Mesothelial cell of epicardium (in vitro differentiated cells): ENCODE measurements around the gene SH3D19. TPM values are rescaled to one million over a fixed set of nuclear protein-coding genes. Genes with fewer than 3 reads are reported as not detected.

Experiments used
- DNase-seq, 2 experiments: peaks; one replicate each; pipeline ENCODE4 v3.0.0; 2021; ENCODE audit warnings: low spot score in 2 of 2; ENCODE audit not compliant: unreplicated experiment in 2 of 2
- H3K27ac Mint-ChIP-seq: 2 replicates; pipeline ENCODE4 v1.8.0; 2021; ENCODE audit warnings: mixed read lengths
- H3K27me3 Mint-ChIP-seq: 2 replicates; pipeline ENCODE4 v1.8.0; 2021; ENCODE audit warnings: low read depth, mixed read lengths
- H3K36me3 Mint-ChIP-seq: 2 replicates; pipeline ENCODE4 v1.8.0; 2021; ENCODE audit warnings: mixed read lengths
- H3K4me1 Mint-ChIP-seq: 2 replicates; pipeline ENCODE4 v1.8.0; 2021; ENCODE audit warnings: mixed read lengths
- H3K4me3 Mint-ChIP-seq: 2 replicates; pipeline ENCODE4 v1.8.0; 2021; ENCODE audit warnings: mild to moderate bottlenecking, moderate library complexity, mixed read lengths
- H3K9me3 Mint-ChIP-seq: 2 replicates; pipeline ENCODE4 v1.8.0; 2021; ENCODE audit warnings: mixed read lengths
- total RNA-seq: library from RNA; stranded (reverse); gene quantifications from 3 replicates; pipeline ENCODE4 v1.2.1, GENCODE V29; 2021
- TF ChIP-seq, protein P1 (sequence below): fragments of 200-600 bp; sonication (generic); IDR thresholded peaks from one replicate; pipeline ENCODE4 v1.5.0; 2021; ENCODE audit warnings: antibody characterized with exemption; ENCODE audit not compliant: unreplicated experiment

Gene SH3D19
- total RNA-seq, 1 donor from 2014 or later: 39.3 TPM

DNA sequence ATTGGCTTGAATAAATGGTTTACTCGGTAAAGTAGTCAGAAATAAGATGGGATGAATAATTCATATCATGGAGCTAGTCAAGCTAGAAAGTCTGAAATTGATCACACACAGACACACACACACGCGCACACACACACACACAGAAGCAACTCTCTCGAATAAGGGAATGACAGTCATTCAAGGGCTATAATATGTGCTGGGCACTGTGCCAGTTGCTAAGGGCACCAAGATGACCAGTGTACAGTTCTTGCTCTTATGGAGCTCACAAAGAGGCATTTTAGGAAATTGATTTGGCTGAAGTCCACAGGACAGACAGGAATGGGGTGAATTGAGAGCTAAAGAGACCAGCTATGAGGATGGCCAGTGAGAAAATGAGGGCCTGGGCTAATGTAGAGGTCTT, 34.2 kb upstream of the SH3D19 start:
- no peaks in the 10 kb centered on the region for H3K27me3 Mint-ChIP-seq
- TF ChIP-seq, protein P1, sequence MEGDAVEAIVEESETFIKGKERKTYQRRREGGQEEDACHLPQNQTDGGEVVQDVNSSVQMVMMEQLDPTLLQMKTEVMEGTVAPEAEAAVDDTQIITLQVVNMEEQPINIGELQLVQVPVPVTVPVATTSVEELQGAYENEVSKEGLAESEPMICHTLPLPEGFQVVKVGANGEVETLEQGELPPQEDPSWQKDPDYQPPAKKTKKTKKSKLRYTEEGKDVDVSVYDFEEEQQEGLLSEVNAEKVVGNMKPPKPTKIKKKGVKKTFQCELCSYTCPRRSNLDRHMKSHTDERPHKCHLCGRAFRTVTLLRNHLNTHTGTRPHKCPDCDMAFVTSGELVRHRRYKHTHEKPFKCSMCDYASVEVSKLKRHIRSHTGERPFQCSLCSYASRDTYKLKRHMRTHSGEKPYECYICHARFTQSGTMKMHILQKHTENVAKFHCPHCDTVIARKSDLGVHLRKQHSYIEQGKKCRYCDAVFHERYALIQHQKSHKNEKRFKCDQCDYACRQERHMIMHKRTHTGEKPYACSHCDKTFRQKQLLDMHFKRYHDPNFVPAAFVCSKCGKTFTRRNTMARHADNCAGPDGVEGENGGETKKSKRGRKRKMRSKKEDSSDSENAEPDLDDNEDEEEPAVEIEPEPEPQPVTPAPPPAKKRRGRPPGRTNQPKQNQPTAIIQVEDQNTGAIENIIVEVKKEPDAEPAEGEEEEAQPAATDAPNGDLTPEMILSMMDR: no peak
- no peak overlapping the region for H3K4me3 Mint-ChIP-seq
- H3K27ac Mint-ChIP-seq: no peak overlapping the region
- no peaks in the 10 kb centered on the region for H3K36me3 Mint-ChIP-seq
- no peak for DNase-seq
- H3K9me3 Mint-ChIP-seq: no peaks in the 10 kb centered on the region
- H3K4me1 Mint-ChIP-seq: peaks cover 7% of the 10 kb centered on the region

DNA sequence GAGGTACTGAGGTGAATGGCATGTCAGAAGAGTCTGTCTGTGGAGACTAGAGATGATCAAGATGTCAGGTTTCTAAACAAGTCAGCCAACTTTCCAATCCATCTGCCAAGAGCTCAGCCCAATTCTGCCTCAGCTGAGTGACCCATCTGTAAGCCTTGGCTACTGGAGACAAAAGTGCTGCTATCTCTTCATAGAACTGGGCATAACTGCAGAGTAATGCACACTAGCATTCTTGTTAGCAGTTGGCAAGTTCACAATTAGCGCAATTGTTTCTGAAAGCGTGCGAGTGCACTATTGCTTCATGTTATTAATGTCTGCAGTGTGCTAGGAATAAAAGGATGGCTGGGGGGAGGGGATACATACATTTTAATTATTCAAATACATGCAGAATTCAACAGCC, 32.9 kb upstream of the SH3D19 start:
- Mint-ChIP-seq H3K9me3 (no peaks in the 10 kb centered on the region), H3K27me3 (no peaks in the 10 kb centered on the region), H3K4me3 (no peak overlapping the region), H3K36me3 (no peaks in the 10 kb centered on the region), H3K4me1 (peaks cover 7% of the 10 kb centered on the region), H3K27ac (no peak overlapping the region)
- TF ChIP-seq, protein P1: no peak
- no peak for DNase-seq

DNA sequence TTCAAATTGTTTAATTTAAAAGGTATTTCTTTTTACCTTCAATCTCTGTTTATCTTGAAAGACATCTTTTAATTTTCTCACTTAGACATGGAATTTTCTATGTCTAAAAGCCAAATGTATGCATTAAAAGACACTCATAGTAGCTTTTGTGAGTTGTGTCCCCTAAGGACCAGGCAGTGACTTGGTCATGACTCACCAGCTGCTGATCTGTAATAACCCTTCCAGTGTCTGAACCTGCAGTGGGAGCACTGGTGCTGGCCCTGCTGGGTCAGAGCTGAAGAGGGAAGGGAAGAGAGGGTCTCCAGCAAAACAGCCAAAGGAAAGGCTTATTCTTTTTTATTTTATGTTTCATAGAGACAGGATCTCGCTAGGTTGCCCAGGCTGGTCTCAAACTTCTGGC, 31.1 kb upstream of the SH3D19 start:
- Mint-ChIP-seq H3K4me1 (peaks cover 7% of the 10 kb centered on the region), H3K4me3 (no peak overlapping the region), H3K27ac (no peak overlapping the region), H3K36me3 (peaks cover 3% of the 10 kb centered on the region), H3K9me3 (peaks cover 5% of the 10 kb centered on the region), H3K27me3 (no peaks in the 10 kb centered on the region)
- TF ChIP-seq, protein P1: no peak
- no peak for DNase-seq

DNA sequence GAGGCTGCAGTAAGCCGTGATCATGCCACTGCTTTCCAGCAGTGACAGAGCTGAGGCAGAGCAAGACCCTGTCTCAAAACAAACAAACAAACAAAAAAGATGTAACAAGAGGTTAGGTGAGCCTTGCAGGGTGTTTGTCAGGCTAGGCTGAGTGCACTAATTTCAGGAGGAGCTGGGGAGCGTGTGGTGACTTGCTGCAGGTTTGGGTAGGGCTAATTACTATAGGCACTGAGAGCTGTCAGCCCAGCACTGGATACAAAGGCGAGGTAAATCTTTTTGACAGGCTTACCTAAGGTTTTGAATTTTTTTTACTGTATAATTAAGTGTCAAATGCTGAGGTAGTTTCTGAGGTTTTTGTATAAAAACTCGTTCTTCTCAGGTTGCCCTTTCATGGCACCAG, 29.8 kb upstream of the SH3D19 start:
- TF ChIP-seq, protein P1: no peak
- no peak for DNase-seq
- Mint-ChIP-seq H3K4me3 (no peak overlapping the region), H3K36me3 (peaks cover 3% of the 10 kb centered on the region), H3K27me3 (no peaks in the 10 kb centered on the region), H3K9me3 (peaks cover 5% of the 10 kb centered on the region), H3K27ac (no peak overlapping the region), H3K4me1 (peaks cover 2% of the 10 kb centered on the region)

DNA sequence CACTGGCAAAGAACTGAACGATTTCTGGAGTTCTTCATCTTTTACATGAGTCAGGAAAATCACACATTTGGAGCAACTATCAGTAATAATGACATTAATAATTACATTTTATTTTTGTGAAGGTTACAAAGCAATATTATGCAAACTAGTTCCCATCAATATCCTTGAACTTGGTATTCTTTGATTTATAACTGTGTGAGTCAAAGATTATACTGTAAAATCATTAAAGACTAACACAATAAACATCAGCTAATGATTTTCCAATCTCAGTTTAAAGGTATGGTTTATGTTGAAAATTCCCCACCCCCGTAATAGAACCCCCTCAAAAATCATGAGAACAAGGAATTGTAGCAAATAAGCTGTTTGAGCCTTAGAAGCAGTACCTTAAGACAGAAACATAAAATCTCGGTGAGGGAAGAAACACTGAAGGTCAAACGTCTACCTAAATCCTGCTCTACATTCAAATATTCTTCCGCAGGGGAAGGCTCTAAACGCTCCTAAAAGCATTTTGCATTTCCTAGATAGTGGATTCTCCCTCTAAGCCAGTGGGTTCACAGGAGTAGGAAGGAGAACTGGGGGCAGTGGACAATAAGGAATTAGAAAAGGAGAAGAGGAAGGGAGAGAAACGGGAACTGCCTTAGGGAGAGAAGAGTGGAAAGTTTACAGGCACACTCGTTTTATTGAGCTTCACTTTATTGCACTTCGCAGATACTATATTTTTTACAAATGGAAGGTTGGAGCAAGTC, 22.3 kb upstream of the SH3D19 start:
- TF ChIP-seq, protein P1: no peak
- no peak for DNase-seq
- H3K27me3 Mint-ChIP-seq: no peaks in the 10 kb centered on the region
- peaks cover 2% of the 10 kb centered on the region for H3K4me1 Mint-ChIP-seq
- peaks cover 8% of the 10 kb centered on the region for H3K9me3 Mint-ChIP-seq
- H3K27ac Mint-ChIP-seq: no peak overlapping the region
- H3K4me3 Mint-ChIP-seq: no peak overlapping the region
- no peaks in the 10 kb centered on the region for H3K36me3 Mint-ChIP-seq
